Cardiac muscle cell (in vitro differentiated cells and primary cell): ENCODE measurements around the gene SLC9A3. TPM values are rescaled to one million over a fixed set of nuclear protein-coding genes. Genes with fewer than 3 reads are reported as not detected.

Source experiments
- DNase-seq, 2 donors: peaks; one replicate each; pipeline versions ENCODE4 v3.0.0 to v3.0.0-alpha.2; 2010 to 2017; ENCODE audit warnings: low read depth in 1 of 2, low spot score in 1 of 2
- H3K27ac ChIP-seq: fragments of 200-600 bp; sonication (generic); 2 replicates; pipeline ENCODE4 v1.5.1; 2016
- H3K27me3 ChIP-seq: fragments of 200-600 bp; sonication (generic); 2 replicates; pipeline ENCODE4 v1.6.0; 2016; ENCODE audit warnings: control low read depth
- H3K36me3 ChIP-seq: fragments of 200-600 bp; sonication (generic); 2 replicates; pipeline ENCODE4 v1.5.1; 2016; ENCODE audit warnings: control low read depth
- H3K4me1 ChIP-seq: fragments of 200-600 bp; sonication (generic); 2 replicates; pipeline ENCODE4 v1.8.1; 2017; ENCODE audit warnings: low read depth, mild to moderate bottlenecking, mixed run types
- H3K4me3 ChIP-seq: fragments of 200-600 bp; sonication (generic); 2 replicates; pipeline ENCODE4 v1.5.1; 2016; ENCODE audit warnings: mild to moderate bottlenecking
- H3K9me3 ChIP-seq: fragments of 200-600 bp; sonication (generic); 2 replicates; pipeline ENCODE4 v1.5.1; 2017; ENCODE audit warnings: low read depth, mild to moderate bottlenecking, control low read depth
- polyA plus RNA-seq: library from polyadenylated mRNA; unstranded; fragments of >200 nt; fragmentation: Nextera tagmentation; extraction: Ambion mirVana; gene quantifications from 2 replicates; pipeline ENCODE4 v1.2.1, GENCODE V29; 2016
- total RNA-seq: library from RNA; depleted of rRNA; stranded (reverse); fragments of >200 nt; gene quantifications from 2 replicates; pipeline ENCODE4 v1.2.3, GENCODE V29; 2016
- TF ChIP-seq, protein P1 (sequence below): IDR thresholded peaks from 2 replicates; pipeline ENCODE4 v1.5.1; 2012; ENCODE audit warnings: low read depth, mild to moderate bottlenecking, low read length

The SLC9A3 gene
- total and polyA plus RNA-seq, 2 experiments from 2014 or later: 4.8 to 15.3 TPM

DNA sequence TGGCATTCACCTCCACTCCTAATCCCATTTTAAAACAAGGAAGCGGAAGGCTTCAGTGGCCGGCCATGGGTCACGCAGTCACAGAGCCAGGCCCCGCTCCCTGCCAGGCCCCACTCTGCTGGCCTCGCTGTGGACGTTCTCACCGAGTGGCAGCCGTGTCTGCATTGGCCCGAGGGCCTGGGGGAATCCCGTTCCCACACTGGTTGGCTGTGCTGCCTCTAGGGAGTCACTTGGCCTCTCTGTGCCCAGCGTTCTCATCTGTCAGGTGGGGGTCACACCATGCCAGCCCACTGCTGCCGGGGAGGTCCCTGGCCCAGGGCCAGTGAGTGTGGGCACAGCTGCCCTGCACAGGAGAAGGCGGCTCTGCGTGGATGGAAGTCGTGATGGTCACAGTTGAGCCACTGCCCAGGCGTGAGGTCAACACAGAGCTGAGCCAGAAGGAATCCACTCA lies 13.4 kb upstream of the SLC9A3 start:
- peaks cover 9% of the 10 kb centered on the region for H3K4me1 ChIP-seq
- no peaks in the 10 kb centered on the region for H3K36me3 ChIP-seq
- H3K27ac ChIP-seq: no peak overlapping the region
- no peaks in the 10 kb centered on the region for H3K27me3 ChIP-seq
- DNase-seq: no peak
- H3K4me3 ChIP-seq: no peak overlapping the region
- TF ChIP-seq, protein P1, sequence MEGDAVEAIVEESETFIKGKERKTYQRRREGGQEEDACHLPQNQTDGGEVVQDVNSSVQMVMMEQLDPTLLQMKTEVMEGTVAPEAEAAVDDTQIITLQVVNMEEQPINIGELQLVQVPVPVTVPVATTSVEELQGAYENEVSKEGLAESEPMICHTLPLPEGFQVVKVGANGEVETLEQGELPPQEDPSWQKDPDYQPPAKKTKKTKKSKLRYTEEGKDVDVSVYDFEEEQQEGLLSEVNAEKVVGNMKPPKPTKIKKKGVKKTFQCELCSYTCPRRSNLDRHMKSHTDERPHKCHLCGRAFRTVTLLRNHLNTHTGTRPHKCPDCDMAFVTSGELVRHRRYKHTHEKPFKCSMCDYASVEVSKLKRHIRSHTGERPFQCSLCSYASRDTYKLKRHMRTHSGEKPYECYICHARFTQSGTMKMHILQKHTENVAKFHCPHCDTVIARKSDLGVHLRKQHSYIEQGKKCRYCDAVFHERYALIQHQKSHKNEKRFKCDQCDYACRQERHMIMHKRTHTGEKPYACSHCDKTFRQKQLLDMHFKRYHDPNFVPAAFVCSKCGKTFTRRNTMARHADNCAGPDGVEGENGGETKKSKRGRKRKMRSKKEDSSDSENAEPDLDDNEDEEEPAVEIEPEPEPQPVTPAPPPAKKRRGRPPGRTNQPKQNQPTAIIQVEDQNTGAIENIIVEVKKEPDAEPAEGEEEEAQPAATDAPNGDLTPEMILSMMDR: no peak
- H3K9me3 ChIP-seq: no peaks in the 10 kb centered on the region

DNA sequence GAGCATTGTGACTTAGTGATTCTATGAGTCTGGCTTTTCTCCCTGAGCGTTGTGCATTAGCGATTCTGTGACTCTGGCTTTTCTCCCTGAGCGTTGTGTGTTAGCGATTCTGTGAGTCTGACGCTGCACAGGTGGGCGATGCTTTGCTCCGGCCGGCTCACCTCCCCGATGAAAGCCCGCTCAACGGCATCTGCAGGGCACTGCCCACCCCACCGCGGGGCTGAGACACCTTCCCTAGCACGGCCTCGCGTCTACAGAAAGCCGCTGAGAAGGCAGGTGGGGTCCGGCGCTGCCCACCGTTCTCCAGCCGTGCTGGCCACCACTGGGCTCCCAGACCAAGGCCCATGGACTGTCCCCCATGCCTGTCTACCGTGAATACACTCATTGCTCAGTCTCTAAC lies 12.8 kb upstream of the SLC9A3 start:
- DNase-seq: no peak
- no peaks in the 10 kb centered on the region for H3K36me3 ChIP-seq
- H3K4me1 ChIP-seq: peaks cover 10% of the 10 kb centered on the region
- no peak overlapping the region for H3K27ac ChIP-seq
- H3K4me3 ChIP-seq: no peak overlapping the region
- H3K27me3 ChIP-seq: no peaks in the 10 kb centered on the region
- TF ChIP-seq, protein P1: no peak
- no peaks in the 10 kb centered on the region for H3K9me3 ChIP-seq

DNA sequence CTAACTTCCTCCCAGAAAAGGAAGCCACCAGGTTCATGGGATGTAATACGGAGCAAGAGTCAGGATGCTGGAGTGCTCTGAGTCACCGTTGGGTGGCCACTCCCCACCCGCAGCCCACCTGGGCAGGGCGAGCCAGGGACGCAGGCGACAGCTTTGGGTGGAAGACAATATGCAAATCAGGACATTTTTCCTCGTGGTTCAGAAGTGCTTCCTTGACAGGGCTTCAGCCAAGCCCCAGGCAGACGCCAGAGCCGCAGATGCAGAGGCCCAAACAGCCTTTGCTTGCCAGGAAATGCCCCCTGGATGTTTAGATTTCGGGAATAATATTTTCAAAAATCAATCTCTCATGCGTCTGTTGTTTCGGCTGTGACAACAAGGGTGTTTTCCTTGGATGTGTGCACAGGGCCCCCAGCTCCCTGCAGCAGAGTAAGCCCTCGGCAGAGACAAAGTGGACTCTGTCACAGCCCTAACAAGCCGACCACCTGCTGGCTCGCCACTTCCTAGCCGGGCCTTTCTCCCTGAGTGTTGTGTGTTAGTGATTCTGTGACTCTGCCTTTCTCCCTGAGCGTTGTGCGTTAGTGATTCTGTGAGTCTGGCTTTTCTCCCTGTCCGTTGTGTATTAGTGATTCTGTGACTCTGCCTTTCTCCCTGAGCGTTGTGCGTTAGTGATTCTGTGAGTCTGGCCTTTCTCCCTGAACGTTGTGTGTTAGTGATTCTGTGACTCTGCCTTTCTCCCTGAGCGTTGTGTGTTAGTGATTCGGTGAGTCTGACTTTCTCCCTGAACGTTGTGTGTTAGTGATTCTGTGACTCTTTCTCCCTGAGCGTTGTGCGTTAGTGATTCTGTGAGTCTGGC lies 11.8 kb upstream of the SLC9A3 start:
- no peak for DNase-seq
- H3K9me3 ChIP-seq: no peaks in the 10 kb centered on the region
- TF ChIP-seq, protein P1: no peak
- peaks cover 9% of the 10 kb centered on the region for H3K27me3 ChIP-seq
- H3K4me1 ChIP-seq: peaks cover 10% of the 10 kb centered on the region
- no peak overlapping the region for H3K4me3 ChIP-seq
- no peaks in the 10 kb centered on the region for H3K36me3 ChIP-seq
- H3K27ac ChIP-seq: no peak overlapping the region

DNA sequence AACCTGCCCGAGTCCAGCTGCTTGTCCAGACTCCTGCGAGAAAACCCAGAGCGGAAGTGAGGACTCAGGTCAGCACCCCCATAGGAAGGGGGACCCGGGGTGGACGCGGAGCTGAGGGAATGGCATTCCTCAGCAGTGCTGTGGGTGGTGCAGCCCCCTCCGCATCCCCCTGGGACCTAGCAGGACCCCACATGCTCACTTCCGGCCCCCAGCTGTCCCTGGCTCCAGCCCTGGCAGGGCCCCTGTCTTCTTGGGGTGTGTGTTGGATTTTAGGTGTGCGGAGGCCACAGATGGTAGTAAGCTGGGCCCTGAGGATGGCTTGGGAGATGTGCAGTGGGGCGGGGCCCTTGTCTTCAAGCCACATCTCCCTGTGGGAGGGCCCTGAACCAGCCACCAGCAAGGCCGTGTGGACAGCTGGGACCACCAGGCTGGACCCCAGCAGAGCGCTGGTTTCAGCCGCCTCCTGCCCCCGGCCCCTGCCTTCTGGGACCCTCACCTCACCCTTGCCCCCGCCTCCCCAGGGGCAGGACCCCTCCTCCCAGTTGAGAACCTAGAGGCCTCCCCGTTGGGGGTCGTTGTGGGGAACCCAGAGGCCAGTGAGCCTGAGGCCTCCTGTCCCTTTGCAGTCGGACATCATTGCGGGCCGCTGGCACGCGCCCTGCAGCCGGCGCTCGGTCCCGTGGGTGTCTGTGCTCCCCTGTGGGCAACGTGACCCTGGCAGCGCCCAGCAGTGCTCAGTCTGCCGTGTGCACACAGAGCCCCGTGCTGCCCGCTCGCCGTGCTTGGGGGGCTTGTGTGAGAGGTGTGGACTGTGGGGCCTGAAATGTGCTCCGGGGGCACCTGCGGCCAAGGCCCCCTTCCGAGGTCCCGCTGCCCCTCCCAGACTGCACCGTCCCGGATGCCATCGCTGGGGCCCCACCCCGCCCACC lies 10.8 kb upstream of the SLC9A3 start:
- DNase-seq: no peak
- Histone ChIP-seq H3K9me3 (no peaks in the 10 kb centered on the region), H3K27me3 (peaks cover 19% of the 10 kb centered on the region), H3K27ac (no peak overlapping the region), H3K4me3 (no peak overlapping the region), H3K4me1 (peaks cover 10% of the 10 kb centered on the region), H3K36me3 (no peaks in the 10 kb centered on the region)
- TF ChIP-seq, protein P1: no peak

- no peaks in the 10 kb centered on the region for H3K36me3 ChIP-seq
- H3K9me3 ChIP-seq: no peaks in the 10 kb centered on the region
- TF ChIP-seq, protein P1: no peak
- H3K4me3 ChIP-seq: no peak overlapping the region
- H3K27me3 ChIP-seq: peaks cover 28% of the 10 kb centered on the region
- no peak for DNase-seq
- H3K27ac ChIP-seq: no peak overlapping the region
- peaks cover 10% of the 10 kb centered on the region for H3K4me1 ChIP-seq
Measured at GRCh38 chr5:533955-534742, 9.9 kb upstream of the SLC9A3 start.
